Tibial nerve (tissue), 4 donors: ENCODE measurements around the gene PDGFB. TPM values are rescaled to one million over a fixed set of nuclear protein-coding genes. Genes with fewer than 3 reads are reported as not detected.

Experiments
- DNase-seq, 2 donors: peaks; one replicate each; pipeline ENCODE4 v3.0.0-alpha.2; 2019; ENCODE audit warnings: low spot score in 2 of 2
- H3K27ac ChIP-seq, 4 donors: fragments of 200-600 bp; sonication (generic) in 3 of 4; one replicate each; pipeline ENCODE4 v1.5.1; 2017 to 2019; ENCODE audit warnings: mild to moderate bottlenecking in 1 of 4
- H3K27me3 ChIP-seq, 2 donors: fragments of 200-600 bp; sonication (generic) in 1 of 2; one replicate each; pipeline versions ENCODE4 v1.5.1 to v1.6.0; 2017 to 2019
- H3K36me3 ChIP-seq, 3 donors: fragments of 200-600 bp; sonication (generic); one replicate each; pipeline ENCODE4 v1.5.1; 2018 to 2019
- H3K4me1 ChIP-seq, 4 donors: fragments of 200-600 bp; sonication (generic) in 3 of 4; one replicate each; pipeline ENCODE4 v1.5.1; 2017 to 2019
- H3K4me3 ChIP-seq, 4 donors: fragments of 200-600 bp; sonication (generic) in 3 of 4; one replicate each; pipeline ENCODE4 v1.5.1; 2017 to 2019; ENCODE audit warnings: mild to moderate bottlenecking in 1 of 4, moderate library complexity in 1 of 4
- H3K9me3 ChIP-seq, 4 donors: fragments of 200-600 bp; sonication (generic) in 3 of 4; one replicate each; pipeline ENCODE4 v1.5.1; 2017 to 2019
- EP300 ChIP-seq, 2 donors: sonication (generic); formaldehyde crosslinking; IDR thresholded peaks; one replicate each; pipeline ENCODE4 v1.6.1; 2017; ENCODE audit warnings: antibody characterized with exemption in 2 of 2, mild to moderate bottlenecking in 1 of 2
- POLR2A ChIP-seq, 2 donors: fragments of 450-650 bp; IDR thresholded peaks; one replicate each; pipeline ENCODE4 v1.6.1; 2017; ENCODE audit warnings: antibody characterized with exemption in 2 of 2, mild to moderate bottlenecking in 2 of 2, moderate library complexity in 2 of 2
- WGBS, 2 donors: methylation state at CpG; one replicate each; pipeline ENCODE4 v1.1.5; 2018; 5-methylcytosine and 5-hydroxymethylcytosine counted together
- total RNA-seq, 4 donors: library from RNA; depleted of rRNA; stranded (reverse); fragments of >200 nt; gene quantifications; one replicate each; pipeline ENCODE4 v1.1.0, GENCODE V29; 2016
- TF ChIP-seq, protein P1 (sequence below), 5 experiments: fragments of 200-600 bp in 3 of 5; fragments of 450-650 bp in 2 of 5; sonication (generic) in 3 of 5; IDR thresholded peaks; one replicate each; pipeline ENCODE4 v1.5.1; 2016 to 2019; ENCODE audit warnings: antibody characterized with exemption in 5 of 5, mild to moderate bottlenecking in 3 of 5, moderate library complexity in 2 of 5

The PDGFB gene
- total RNA-seq, 4 donors from 2014 or later, result 7.5 to 22.2 (median 10.2) TPM

DNA sequence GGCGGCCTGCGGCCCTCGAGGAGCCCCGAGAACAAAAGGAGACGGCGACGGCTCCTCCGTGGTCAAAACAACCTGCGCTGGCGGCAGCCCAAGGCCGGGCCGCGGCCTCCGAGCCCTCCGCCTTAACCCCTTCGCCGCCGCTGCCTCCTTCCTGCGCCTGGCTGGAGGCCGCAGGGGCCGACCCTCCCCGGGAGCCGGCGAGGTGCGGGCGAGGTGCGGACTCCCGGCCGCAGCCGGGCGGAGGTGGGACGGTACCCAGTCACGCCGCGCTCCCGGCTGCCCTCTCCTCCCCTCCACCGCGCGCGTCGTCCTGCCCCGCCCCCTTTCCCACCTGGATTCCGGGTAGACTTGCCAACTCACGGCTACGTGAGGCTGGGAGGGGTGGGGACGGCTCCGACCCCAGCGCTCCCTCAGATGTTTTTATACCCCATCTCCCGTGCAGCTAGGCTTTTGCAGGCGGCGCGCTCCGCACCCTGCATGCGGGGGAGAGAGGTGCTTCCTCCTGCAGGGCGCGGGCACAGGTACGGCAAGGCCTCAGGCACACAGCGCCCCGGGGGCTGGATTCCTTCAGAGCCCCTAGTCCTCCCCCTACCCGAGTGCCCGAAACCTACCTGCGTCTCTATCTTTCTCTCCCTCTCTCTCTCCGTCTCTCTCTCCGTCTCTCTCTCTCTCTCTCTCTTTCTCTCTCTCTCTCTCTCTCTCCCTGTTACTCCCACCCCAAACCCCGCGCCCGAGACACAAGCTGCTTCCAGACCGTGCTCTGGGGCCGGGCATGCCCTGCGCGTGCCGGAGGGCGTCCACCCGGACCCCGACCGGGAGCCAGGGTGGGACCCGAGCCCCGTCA is 2.0 kb downstream of the PDGFB start:
- no peak for TF ChIP-seq POLR2A (IDR thresholded peaks at IDR 0.05)
- TF ChIP-seq, protein P1, sequence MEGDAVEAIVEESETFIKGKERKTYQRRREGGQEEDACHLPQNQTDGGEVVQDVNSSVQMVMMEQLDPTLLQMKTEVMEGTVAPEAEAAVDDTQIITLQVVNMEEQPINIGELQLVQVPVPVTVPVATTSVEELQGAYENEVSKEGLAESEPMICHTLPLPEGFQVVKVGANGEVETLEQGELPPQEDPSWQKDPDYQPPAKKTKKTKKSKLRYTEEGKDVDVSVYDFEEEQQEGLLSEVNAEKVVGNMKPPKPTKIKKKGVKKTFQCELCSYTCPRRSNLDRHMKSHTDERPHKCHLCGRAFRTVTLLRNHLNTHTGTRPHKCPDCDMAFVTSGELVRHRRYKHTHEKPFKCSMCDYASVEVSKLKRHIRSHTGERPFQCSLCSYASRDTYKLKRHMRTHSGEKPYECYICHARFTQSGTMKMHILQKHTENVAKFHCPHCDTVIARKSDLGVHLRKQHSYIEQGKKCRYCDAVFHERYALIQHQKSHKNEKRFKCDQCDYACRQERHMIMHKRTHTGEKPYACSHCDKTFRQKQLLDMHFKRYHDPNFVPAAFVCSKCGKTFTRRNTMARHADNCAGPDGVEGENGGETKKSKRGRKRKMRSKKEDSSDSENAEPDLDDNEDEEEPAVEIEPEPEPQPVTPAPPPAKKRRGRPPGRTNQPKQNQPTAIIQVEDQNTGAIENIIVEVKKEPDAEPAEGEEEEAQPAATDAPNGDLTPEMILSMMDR (IDR thresholded peaks at IDR 0.05), result peak in 4 of 5 experiments; percentile 8 to 60 (median 40)
- no peak for TF ChIP-seq EP300 (IDR thresholded peaks at IDR 0.05)
- H3K9me3 ChIP-seq, result no peaks in the 10 kb centered on the region
- peak overlapping the region; percentile 52 to 72 (median 62) for H3K4me3 ChIP-seq
- peaks cover 0 to 5% of the 10 kb centered on the region in 2 donors for H3K27me3 ChIP-seq
- peak overlapping the region; percentile 63 to 91 (median 80) for H3K27ac ChIP-seq
- no peaks in the 10 kb centered on the region for H3K36me3 ChIP-seq
- WGBS, 2 donors, result 1% methylated on average over 33 to 60 of the region's 78 CpGs
- peaks cover 0 to 75% (median 43%) of the 10 kb centered on the region in 4 donors for H3K4me1 ChIP-seq
- no peak for DNase-seq

DNA sequence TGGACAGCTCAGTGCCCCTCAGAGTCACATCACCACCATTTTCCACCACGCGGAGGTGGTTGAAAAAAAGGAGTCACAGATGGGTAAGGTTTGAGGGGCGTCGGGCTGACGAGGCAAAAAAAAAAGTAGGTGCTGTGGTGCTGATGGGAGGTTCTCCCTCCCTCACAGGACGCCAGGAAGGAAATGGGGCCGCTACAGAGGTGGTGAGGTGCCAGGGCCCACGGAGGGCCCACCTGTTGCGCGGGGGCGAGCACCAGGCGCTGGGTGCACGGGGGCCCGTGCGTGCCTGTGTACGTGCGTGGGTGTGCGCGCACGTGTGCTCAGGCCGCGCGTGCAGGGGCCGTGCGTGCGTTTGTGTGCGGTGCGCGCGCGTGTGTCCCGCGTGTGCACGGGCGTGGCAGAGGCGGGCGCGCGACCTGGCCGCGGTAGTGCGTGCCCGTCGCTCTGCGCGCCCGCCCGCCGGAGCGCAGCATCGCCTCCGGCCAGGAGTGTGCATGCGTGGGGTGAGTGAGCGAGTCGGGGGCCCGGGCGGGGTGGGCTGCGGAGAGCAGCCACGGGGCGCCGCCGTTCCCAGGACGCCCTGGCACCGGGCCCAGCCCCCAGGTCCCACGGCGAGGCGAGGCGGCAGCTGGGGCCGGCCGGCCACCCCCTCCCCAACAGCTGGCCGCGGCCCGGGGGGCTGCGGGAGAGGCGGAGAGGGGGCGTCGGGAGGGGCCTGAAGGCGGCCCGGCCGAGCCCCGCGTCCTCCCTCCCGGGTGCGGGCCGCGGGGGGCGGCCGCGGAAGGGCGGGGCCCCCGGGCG is 2.8 kb downstream of the PDGFB start:
- DNase-seq, result no peak
- Histone ChIP-seq H3K27ac (peak overlapping the region; percentile 63 to 91 (median 80)), H3K4me3 (peak overlapping the region; percentile 23 to 72 (median 55)), H3K9me3 (no peaks in the 10 kb centered on the region), H3K36me3 (no peaks in the 10 kb centered on the region), H3K4me1 (peaks cover 0 to 84% (median 52%) of the 10 kb centered on the region in 4 donors), H3K27me3 (peaks cover 0 to 5% of the 10 kb centered on the region in 2 donors)
- no peak for TF ChIP-seq POLR2A (IDR thresholded peaks at IDR 0.05)
- no peak for TF ChIP-seq EP300 (IDR thresholded peaks at IDR 0.05)
- TF ChIP-seq, protein P1 (IDR thresholded peaks at IDR 0.05), result no peak
- WGBS, 2 donors, result 11 to 13% methylated on average over 37 to 42 of the region's 92 CpGs

DNA sequence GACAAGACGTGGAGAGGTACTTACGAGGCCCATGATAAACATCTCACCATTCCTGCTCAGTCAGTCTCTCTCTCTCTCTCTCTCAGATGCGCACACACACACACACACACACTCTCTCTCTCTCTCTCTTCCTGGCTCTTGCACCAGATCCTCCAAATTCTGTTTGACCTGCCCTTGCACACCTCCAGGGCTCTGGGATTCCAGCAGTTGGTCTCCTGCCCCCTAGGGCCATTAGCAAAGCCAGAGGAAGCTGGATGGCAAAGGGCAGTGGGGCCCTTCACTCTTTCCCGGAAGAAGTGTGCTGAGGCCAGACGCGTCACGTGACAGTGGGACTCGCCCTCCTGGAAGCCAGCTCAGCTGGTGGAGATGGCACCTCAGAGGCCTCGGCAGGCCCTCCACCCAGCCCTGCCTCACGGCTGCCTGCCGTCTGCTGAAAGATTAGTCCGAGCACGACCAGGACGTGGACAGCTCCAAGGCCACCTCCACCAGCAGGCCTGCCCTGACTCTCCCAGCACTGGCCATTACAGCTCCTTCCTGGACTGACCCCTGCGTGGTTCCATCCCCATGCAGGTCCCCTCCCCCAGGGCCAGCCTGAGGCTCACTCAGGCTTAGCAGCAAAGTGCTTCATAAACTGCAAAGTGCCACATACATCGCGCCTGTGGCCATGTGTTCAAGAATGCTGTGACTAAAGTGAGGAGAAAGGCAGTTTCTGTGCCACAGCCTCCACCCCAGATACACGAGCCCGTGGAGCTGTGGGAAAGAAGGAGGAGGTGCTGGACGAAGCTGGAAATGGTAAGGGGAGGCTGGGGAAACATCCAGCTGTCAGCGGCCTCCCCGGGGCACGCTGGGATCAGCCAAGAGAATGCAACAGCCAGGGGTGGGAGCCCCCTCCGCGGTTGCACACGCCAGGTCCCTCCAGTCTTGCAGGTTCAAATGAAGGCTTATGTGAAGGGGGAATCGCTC is 3.7 kb downstream of the PDGFB start:
- Histone ChIP-seq H3K27ac (peak overlapping the region; percentile 63 to 91 (median 80)), H3K4me3 (peak overlapping the region; percentile 23 to 72 (median 55)), H3K4me1 (peaks cover 0 to 92% (median 61%) of the 10 kb centered on the region in 4 donors), H3K36me3 (no peaks in the 10 kb centered on the region), H3K9me3 (no peaks in the 10 kb centered on the region), H3K27me3 (peaks cover 0 to 5% of the 10 kb centered on the region in 2 donors)
- WGBS, 2 donors, result 30 to 34% methylated on average over 26 of the region's 27 CpGs
- TF ChIP-seq EP300 (IDR thresholded peaks at IDR 0.05) (peak in 1 of 2 donors; percentile 60), POLR2A (IDR thresholded peaks at IDR 0.05) (no peak)
- peak in 1 of 2 donors; percentile 36 for DNase-seq

DNA sequence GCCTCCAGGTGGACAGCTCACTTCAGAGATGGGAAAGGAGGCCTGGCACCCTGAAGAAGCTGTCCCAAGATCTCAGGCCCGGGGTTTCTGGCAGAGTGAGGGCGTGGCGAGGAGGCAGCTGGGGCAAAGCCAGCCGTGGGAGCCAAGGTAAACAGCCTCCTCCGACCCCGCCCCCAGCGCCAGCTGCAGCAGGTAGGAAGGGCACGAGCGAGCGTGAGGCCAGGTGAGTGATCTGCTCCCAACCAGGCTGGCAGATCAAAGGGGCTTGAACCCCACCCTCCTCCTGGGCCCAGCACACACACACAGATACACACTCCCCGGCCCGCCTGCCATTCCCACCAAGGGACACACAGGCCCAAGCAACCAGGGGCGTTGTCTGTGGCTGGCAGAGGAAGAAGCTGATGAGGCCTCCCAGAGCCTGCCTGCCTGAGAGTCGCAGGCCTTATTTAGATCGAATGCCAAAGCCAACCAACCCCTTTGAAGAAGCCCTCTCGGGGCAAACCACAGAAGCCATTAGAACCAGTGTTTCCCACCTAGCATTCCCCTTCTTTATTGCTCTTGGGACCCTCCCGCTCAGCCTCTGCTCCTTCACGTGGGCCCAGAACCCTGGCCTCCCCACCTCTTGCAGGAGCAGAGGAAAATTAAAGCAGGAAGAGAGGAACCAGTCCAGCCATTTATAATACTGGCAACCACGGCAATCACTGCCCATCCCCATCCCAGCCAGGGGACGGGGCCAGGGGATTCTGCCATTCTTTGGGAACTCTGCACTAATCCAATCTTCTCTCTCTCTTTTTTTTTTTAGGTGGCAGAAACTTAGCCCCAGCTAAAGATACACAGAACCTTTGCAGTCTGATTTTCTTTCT is 5.0 kb downstream of the PDGFB start:
- Histone ChIP-seq H3K4me3 (no peak overlapping the region), H3K36me3 (no peaks in the 10 kb centered on the region), H3K9me3 (no peaks in the 10 kb centered on the region), H3K27ac (peak overlapping the region; percentile 45 to 91 (median 80)), H3K4me1 (peaks cover 0 to 95% (median 69%) of the 10 kb centered on the region in 4 donors), H3K27me3 (peaks cover 0 to 5% of the 10 kb centered on the region in 2 donors)
- DNase-seq, result no peak
- TF ChIP-seq EP300 (IDR thresholded peaks at IDR 0.05), result no peak
- TF ChIP-seq POLR2A (IDR thresholded peaks at IDR 0.05), result no peak
- TF ChIP-seq, protein P1 (IDR thresholded peaks at IDR 0.05), result no peak
- 36 to 63% methylated on average over 18 to 19 of the region's 20 CpGs for WGBS, 2 donors
